GM18520 (cell line): ENCODE data around the gene CPSF7.

Experiments
- ATAC-seq: cut with Tn5 transposase; IDR thresholded peaks from one replicate; pipeline ENCODE4 v1.9.1; 2021; ENCODE audit not compliant: unreplicated experiment

CPSF7 gene

GRCh38 chr11:61357233-61357893 lies 72.4 kb downstream of the CPSF7 start:
- ATAC-seq: peak; percentile 25

- ATAC-seq: no peak
Measured at GRCh38 chr11:61356706-61357105, 73.1 kb downstream of the CPSF7 start.

- no peak for ATAC-seq
Measured at GRCh38 chr11:61354208-61354607, 75.6 kb downstream of the CPSF7 start.

GRCh38 chr11:61353131-61354067 lies 76.4 kb downstream of the CPSF7 start:
- ATAC-seq: no peak
